BJ (cell line): ENCODE measurements around the gene PRR23A. TPM values are rescaled to one million over a fixed set of nuclear protein-coding genes. Genes with fewer than 3 reads are reported as not detected.

ENCODE experiments used
- CTCF ChIA-PET: fragments of 350-600 bp; formaldehyde crosslinking; extraction: SDS; loops from one replicate; lab custom pipeline; 2021; ENCODE audit warnings: antibody characterized with exemption, inconsistent platforms; lab: Yijun Ruan, JAX
- POLR2A ChIA-PET: fragments of 300-600 bp; sonication (Branson Sonifier 250); formaldehyde crosslinking; extraction: SDS; loops from one replicate; lab custom pipeline; 2021; ENCODE audit warnings: antibody characterized with exemption; lab: Charles Lee
- DNase-seq: peaks from one replicate; pipeline ENCODE4 v3.0.0-alpha.2; 2011; ENCODE audit warnings: low read depth
- H3K27me3 ChIP-seq: 2 replicates; pipeline ENCODE4 v1.6.0; 2011; ENCODE audit warnings: low read length; ENCODE audit not compliant: control insufficient read depth, insufficient read depth
- H3K36me3 ChIP-seq: 2 replicates; pipeline ENCODE4 v1.5.1; 2011; ENCODE audit warnings: low read length; ENCODE audit not compliant: control insufficient read depth, insufficient read depth
- H3K4me3 ChIP-seq: 2 replicates; pipeline ENCODE4 v1.5.1; 2011; ENCODE audit warnings: low read depth, mild to moderate bottlenecking, control low read depth, low read length
- CTCF ChIP-seq: IDR thresholded peaks from 2 replicates; pipeline ENCODE4 v1.5.1; 2011; ENCODE audit warnings: low read depth, mild to moderate bottlenecking, control low read depth, inconsistent platforms, low read length, moderate library complexity; ENCODE audit not compliant: insufficient read depth
- polyA plus RNA-seq: library from polyadenylated mRNA; depleted of rRNA; stranded (reverse); fragments of >200 nt; gene quantifications from 2 replicates; pipeline ENCODE4 v1.2.3, GENCODE V29; 2011

Gene PRR23A
- polyA plus RNA-seq, 1 experiment = not detected

GRCh38 chr3:138985932-138986331 lies 20.1 kb downstream of the PRR23A start:
- H3K4me3 ChIP-seq = no peak overlapping the region
- peaks cover 2% of the 10 kb centered on the region for H3K27me3 ChIP-seq
- POLR2A ChIA-PET = no interaction called here
- H3K36me3 ChIP-seq = no peaks in the 10 kb centered on the region
- no peak for DNase-seq
- CTCF ChIA-PET = no interaction called here
- no peak for TF ChIP-seq CTCF

- no peak for DNase-seq
- H3K27me3 ChIP-seq = peaks cover 2% of the 10 kb centered on the region
- POLR2A ChIA-PET = no interaction called here
These were observed 21.3 kb downstream of the PRR23A start for GRCh38 chr3:138984816-138985215.

GRCh38 chr3:138976047-138976446 lies 30.0 kb downstream of the PRR23A start:
- POLR2A ChIA-PET = no interaction called here
- CTCF ChIA-PET = no interaction called here
- Histone ChIP-seq H3K27me3 (no peaks in the 10 kb centered on the region; the same call in none of the 2 replicates), H3K4me3 (no peak overlapping the region), H3K36me3 (no peaks in the 10 kb centered on the region)
- no peak for DNase-seq
- no peak for TF ChIP-seq CTCF

More at GRCh38 chr3:138984816-138985215, 21.3 kb downstream of the PRR23A start:
- CTCF ChIA-PET = no interaction called here
- TF ChIP-seq CTCF = no peak
- Histone ChIP-seq H3K36me3 (no peaks in the 10 kb centered on the region), H3K4me3 (no peak overlapping the region)

GRCh38 chr3:138975351-138975750 lies 30.7 kb downstream of the PRR23A start:
- ChIA-PET POLR2A (no interaction called here), CTCF (interaction anchor here (0.9 to 3.6 kb wide), 3 partner anchors 8 to 52 kb away, joined by 3 to 12 read pairs (median 3); no protein-coding TSS in a partner anchor)
- DNase-seq = no peak
- H3K36me3 ChIP-seq = no peaks in the 10 kb centered on the region
- no peak overlapping the region for H3K4me3 ChIP-seq
- H3K27me3 ChIP-seq = peaks cover 2% of the 10 kb centered on the region
- no peak for TF ChIP-seq CTCF

- ChIA-PET CTCF (interaction anchor here (1.3 to 3.6 kb wide), 2 partner anchors 38 to 51 kb away, joined by 3 to 12 read pairs; no protein-coding TSS in a partner anchor), POLR2A (no interaction called here)
- DNase-seq = no peak
These were observed 31.6 kb downstream of the PRR23A start for GRCh38 chr3:138974462-138974861.

More at GRCh38 chr3:138974462-138974861, 31.6 kb downstream of the PRR23A start:
- TF ChIP-seq CTCF = no peak
- no peak overlapping the region for H3K4me3 ChIP-seq
- H3K27me3 ChIP-seq = peaks cover 2% of the 10 kb centered on the region
- H3K36me3 ChIP-seq = no peaks in the 10 kb centered on the region
